ENCODE data around the gene DLK1. TPM values are rescaled to one million over a fixed set of nuclear protein-coding genes. Genes with fewer than 3 reads are reported as not detected.

DLK1 gene
- total and polyA plus RNA-seq, 8 donors = 0.05 to 24.6 (median 3.5) TPM; not detected in 4

- Histone ChIP-seq H3K9me3 (no peaks in the 10 kb centered on the region), H3K4me1 (peaks cover 0 to 8% (median 0%) of the 10 kb centered on the region in 4 donors), H3K36me3 (no peaks in the 10 kb centered on the region), H3K27me3 (peaks cover 0 to 27% (median 0%) of the 10 kb centered on the region in 3 donors), H3K4me3 (no peak overlapping the region), H3K27ac (no peak overlapping the region)
- DNase-seq = peak in 1 of 2 donors; percentile 7
- intact Hi-C loops (cut with DNase I; ENCODE audit: low total_unique reads) = no loop called here
- WGBS, 5 donors = 76 to 84% (median 81%) methylated on average over 22 of the region's 22 CpGs
- TF ChIP-seq POLR2A (IDR thresholded peaks at IDR 0.05) (no peak), CTCF (IDR thresholded peaks at IDR 0.05) (no peak), POLR2AphosphoS5 (IDR thresholded peaks at IDR 0.05) (no peak), EP300 (IDR thresholded peaks at IDR 0.05) (no peak)
Observed at GRCh38 chr14:100777818-100778525, 51.3 kb downstream of the DLK1 start.

GRCh38 chr14:100778526-100778882 lies 51.8 kb downstream of the DLK1 start:
- no peak overlapping the region for H3K27ac ChIP-seq
- H3K4me3 ChIP-seq = no peak overlapping the region
- peaks cover 0 to 22% (median 0%) of the 10 kb centered on the region in 3 donors for H3K27me3 ChIP-seq
- TF ChIP-seq POLR2A (IDR thresholded peaks at IDR 0.05) (no peak), EP300 (IDR thresholded peaks at IDR 0.05) (no peak)
- no peaks in the 10 kb centered on the region for H3K9me3 ChIP-seq
- intact Hi-C loops (cut with DNase I; ENCODE audit: low total_unique reads) = no loop called here
- H3K4me1 ChIP-seq = peaks cover 0 to 8% (median 0%) of the 10 kb centered on the region in 4 donors
- no peaks in the 10 kb centered on the region for H3K36me3 ChIP-seq
- WGBS, 5 donors = 75 to 83% (median 79%) methylated on average over 7 of the region's 7 CpGs
- peak in 1 of 2 donors; percentile 8 for DNase-seq

GRCh38 chr14:100778951-100779690 lies 52.4 kb downstream of the DLK1 start:
- Histone ChIP-seq H3K9me3 (no peaks in the 10 kb centered on the region), H3K4me3 (no peak overlapping the region), H3K27me3 (peaks cover 0 to 17% (median 0%) of the 10 kb centered on the region in 3 donors), H3K27ac (no peak overlapping the region), H3K36me3 (no peaks in the 10 kb centered on the region), H3K4me1 (peaks cover 0 to 8% (median 0%) of the 10 kb centered on the region in 4 donors)
- TF ChIP-seq EP300 (IDR thresholded peaks at IDR 0.05) (no peak), POLR2AphosphoS5 (IDR thresholded peaks at IDR 0.05) (no peak), POLR2A (IDR thresholded peaks at IDR 0.05) (no peak)
- intact Hi-C loops (cut with DNase I; ENCODE audit: low total_unique reads) = no loop called here
- peak in 1 of 2 donors; percentile 21 for DNase-seq
- 85 to 88% (median 87%) methylated on average over 21 to 24 of the region's 24 CpGs for WGBS, 5 donors

- Histone ChIP-seq H3K27me3 (peaks cover 0 to 17% (median 0%) of the 10 kb centered on the region in 3 donors), H3K4me3 (no peak overlapping the region), H3K4me1 (peaks cover 0 to 8% (median 0%) of the 10 kb centered on the region in 4 donors), H3K9me3 (no peaks in the 10 kb centered on the region), H3K36me3 (no peaks in the 10 kb centered on the region), H3K27ac (no peak overlapping the region)
- WGBS, 5 donors = 85 to 94% (median 91%) methylated on average over 8 to 13 of the region's 13 CpGs
- no peak for TF ChIP-seq EP300 (IDR thresholded peaks at IDR 0.05)
- TF ChIP-seq POLR2A (IDR thresholded peaks at IDR 0.05) = no peak
- no peak for TF ChIP-seq POLR2AphosphoS5 (IDR thresholded peaks at IDR 0.05)
- TF ChIP-seq CTCF (IDR thresholded peaks at IDR 0.05) = no peak
- intact Hi-C loops (cut with DNase I; ENCODE audit: low total_unique reads) = no loop called here
- DNase-seq = peak in 1 of 2 donors; percentile 20
Observed at GRCh38 chr14:100779691-100780080, 53.0 kb downstream of the DLK1 start.

GRCh38 chr14:100780246-100780645 lies 53.6 kb downstream of the DLK1 start:
- peaks cover 0 to 8% (median 0%) of the 10 kb centered on the region in 4 donors for H3K4me1 ChIP-seq
- intact Hi-C loops (cut with DNase I; ENCODE audit: low total_unique reads) = no loop called here
- no peak overlapping the region for H3K27ac ChIP-seq
- WGBS, 5 donors = 76 to 92% (median 86%) methylated on average over 12 of the region's 12 CpGs
- no peak overlapping the region for H3K4me3 ChIP-seq
- TF ChIP-seq CTCF (IDR thresholded peaks at IDR 0.05) (no peak), EP300 (IDR thresholded peaks at IDR 0.05) (no peak), POLR2A (IDR thresholded peaks at IDR 0.05) (no peak), POLR2AphosphoS5 (IDR thresholded peaks at IDR 0.05) (no peak)
- no peaks in the 10 kb centered on the region for H3K36me3 ChIP-seq
- H3K27me3 ChIP-seq = peaks cover 0 to 17% (median 0%) of the 10 kb centered on the region in 3 donors
- DNase-seq = peak in 1 of 2 donors; percentile 23
- no peaks in the 10 kb centered on the region for H3K9me3 ChIP-seq
